Glutamatergic neuron (in vitro differentiated cells): ENCODE results near the gene APP. TPM values are rescaled to one million over a fixed set of nuclear protein-coding genes. Genes with fewer than 3 reads are reported as not detected.
"Not testable (repeated sequence)": the region's sequence is repeated elsewhere in the genome, so short reads cannot be mapped to it uniquely, and the experiment has no call there.

ENCODE experiments used
- DNase-seq: peaks from one replicate; pipeline ENCODE4 v3.0.0; 2022
- H3K27ac Mint-ChIP-seq: one replicate; pipeline ENCODE4 v1.8.0; 2020; ENCODE audit warnings: mild to moderate bottlenecking, mixed read lengths, inconsistent platforms; ENCODE audit not compliant: unreplicated experiment
- H3K27me3 Mint-ChIP-seq: one replicate; pipeline ENCODE4 v1.8.0; 2020; ENCODE audit warnings: mild to moderate bottlenecking, moderate library complexity, mixed read lengths, inconsistent platforms; ENCODE audit not compliant: unreplicated experiment
- H3K36me3 Mint-ChIP-seq: one replicate; pipeline ENCODE4 v1.8.0; 2020; ENCODE audit warnings: mild to moderate bottlenecking, mixed read lengths, inconsistent platforms; ENCODE audit not compliant: unreplicated experiment
- H3K4me1 Mint-ChIP-seq: one replicate; pipeline ENCODE4 v1.8.0; 2020; ENCODE audit warnings: mild to moderate bottlenecking, low read depth, mixed read lengths, inconsistent platforms; ENCODE audit not compliant: unreplicated experiment
- H3K4me3 Mint-ChIP-seq: one replicate; pipeline ENCODE4 v1.8.0; 2020; ENCODE audit warnings: mild to moderate bottlenecking, mixed read lengths, inconsistent platforms; ENCODE audit not compliant: unreplicated experiment
- H3K9me3 Mint-ChIP-seq: one replicate; pipeline ENCODE4 v1.8.0; 2020; ENCODE audit warnings: mild to moderate bottlenecking, moderate library complexity, mixed read lengths, inconsistent platforms; ENCODE audit not compliant: unreplicated experiment
- total RNA-seq: library from RNA; stranded (reverse); fragmentation: NEBNext Ultra II Directional; extraction: Animal tissue kit (Norgen Biotek cat#: 25700); gene quantifications from one replicate; pipeline ENCODE4 v1.2.1, GENCODE V29; 2021; ENCODE audit not compliant: unreplicated experiment
- TF ChIP-seq, protein P1 (sequence below): fragments of 200-600 bp; sonication (generic); IDR thresholded peaks from one replicate; pipeline ENCODE4 v1.5.0; 2021; ENCODE audit not compliant: partially characterized antibody, unreplicated experiment

Gene APP
- total RNA-seq, 1 donor from 2014 or later = 735 TPM

DNA sequence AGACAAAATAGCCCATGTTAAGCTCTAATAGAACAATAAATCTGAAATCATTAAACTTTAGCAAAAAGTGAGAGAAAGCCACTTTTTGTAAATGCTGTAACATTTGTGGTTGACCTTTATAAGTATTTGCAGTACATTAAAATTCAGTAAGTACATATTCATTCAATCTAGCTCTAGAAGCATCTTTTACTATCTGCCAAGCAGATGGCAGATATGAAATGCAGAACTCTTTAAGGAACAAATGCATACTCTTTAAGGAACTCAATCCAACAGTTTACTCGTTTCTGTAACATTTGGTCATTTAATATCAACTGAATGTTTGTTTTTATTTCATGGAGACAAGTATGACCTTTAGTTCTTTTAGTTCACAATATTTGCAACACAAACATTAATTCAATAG, 150.1 kb downstream of the APP start:
- DNase-seq = no peak
- TF ChIP-seq, protein P1, sequence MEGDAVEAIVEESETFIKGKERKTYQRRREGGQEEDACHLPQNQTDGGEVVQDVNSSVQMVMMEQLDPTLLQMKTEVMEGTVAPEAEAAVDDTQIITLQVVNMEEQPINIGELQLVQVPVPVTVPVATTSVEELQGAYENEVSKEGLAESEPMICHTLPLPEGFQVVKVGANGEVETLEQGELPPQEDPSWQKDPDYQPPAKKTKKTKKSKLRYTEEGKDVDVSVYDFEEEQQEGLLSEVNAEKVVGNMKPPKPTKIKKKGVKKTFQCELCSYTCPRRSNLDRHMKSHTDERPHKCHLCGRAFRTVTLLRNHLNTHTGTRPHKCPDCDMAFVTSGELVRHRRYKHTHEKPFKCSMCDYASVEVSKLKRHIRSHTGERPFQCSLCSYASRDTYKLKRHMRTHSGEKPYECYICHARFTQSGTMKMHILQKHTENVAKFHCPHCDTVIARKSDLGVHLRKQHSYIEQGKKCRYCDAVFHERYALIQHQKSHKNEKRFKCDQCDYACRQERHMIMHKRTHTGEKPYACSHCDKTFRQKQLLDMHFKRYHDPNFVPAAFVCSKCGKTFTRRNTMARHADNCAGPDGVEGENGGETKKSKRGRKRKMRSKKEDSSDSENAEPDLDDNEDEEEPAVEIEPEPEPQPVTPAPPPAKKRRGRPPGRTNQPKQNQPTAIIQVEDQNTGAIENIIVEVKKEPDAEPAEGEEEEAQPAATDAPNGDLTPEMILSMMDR = no peak
- no peaks in the 10 kb centered on the region for H3K36me3 Mint-ChIP-seq
- H3K9me3 Mint-ChIP-seq = peaks cover 10% of the 10 kb centered on the region
- H3K27ac Mint-ChIP-seq = no peak overlapping the region
- peaks cover 3% of the 10 kb centered on the region for H3K4me1 Mint-ChIP-seq
- peaks cover 6% of the 10 kb centered on the region for H3K27me3 Mint-ChIP-seq
- no peak overlapping the region for H3K4me3 Mint-ChIP-seq

DNA sequence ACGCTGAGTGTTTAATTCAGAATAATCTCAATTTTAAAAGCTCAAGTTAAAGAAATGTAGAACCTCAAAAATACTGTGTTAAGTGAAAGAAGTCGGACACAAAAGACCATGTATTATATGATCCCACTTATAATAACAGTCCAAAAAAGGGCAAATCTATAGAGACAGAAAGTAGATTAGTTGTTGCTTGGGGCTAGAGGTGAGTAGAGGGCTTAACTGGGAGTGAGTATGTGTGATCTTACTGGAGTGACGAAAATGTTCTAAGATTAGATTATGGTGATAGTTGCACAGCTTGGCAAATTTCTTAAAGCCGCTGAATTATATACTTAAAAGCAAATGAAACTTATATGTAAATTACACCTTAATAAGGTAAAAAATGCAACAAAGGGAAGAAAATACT, 150.5 kb downstream of the APP start:
- peaks cover 10% of the 10 kb centered on the region for H3K9me3 Mint-ChIP-seq
- H3K4me3 Mint-ChIP-seq = no peak overlapping the region
- peaks cover 3% of the 10 kb centered on the region for H3K4me1 Mint-ChIP-seq
- no peak for DNase-seq
- H3K27me3 Mint-ChIP-seq = peaks cover 6% of the 10 kb centered on the region
- no peak overlapping the region for H3K27ac Mint-ChIP-seq
- TF ChIP-seq, protein P1 = no peak
- H3K36me3 Mint-ChIP-seq = no peaks in the 10 kb centered on the region

DNA sequence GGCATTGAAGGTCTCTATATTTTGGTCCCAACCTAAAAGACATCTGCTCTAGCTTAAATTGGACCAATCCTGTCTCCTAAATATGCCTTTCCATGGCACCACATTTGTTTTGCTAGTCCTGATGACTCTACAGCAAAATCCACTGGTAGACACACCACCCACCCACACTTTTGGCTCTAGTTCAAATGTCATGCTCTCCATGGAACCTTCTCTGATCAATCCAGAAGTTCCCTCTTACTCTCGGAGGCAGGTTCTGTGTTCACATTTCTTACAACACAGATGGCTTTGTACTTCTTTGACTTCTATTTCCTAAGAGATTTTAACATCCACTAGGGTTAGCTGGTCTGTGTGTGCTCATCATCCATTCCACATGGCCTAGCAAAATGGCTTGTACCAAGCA, 151.3 kb downstream of the APP start:
- Mint-ChIP-seq H3K4me3 (no peak overlapping the region), H3K4me1 (peaks cover 7% of the 10 kb centered on the region), H3K27me3 (peaks cover 6% of the 10 kb centered on the region), H3K27ac (no peak overlapping the region), H3K36me3 (no peaks in the 10 kb centered on the region), H3K9me3 (peaks cover 10% of the 10 kb centered on the region)
- TF ChIP-seq, protein P1 = no peak
- no peak for DNase-seq

DNA sequence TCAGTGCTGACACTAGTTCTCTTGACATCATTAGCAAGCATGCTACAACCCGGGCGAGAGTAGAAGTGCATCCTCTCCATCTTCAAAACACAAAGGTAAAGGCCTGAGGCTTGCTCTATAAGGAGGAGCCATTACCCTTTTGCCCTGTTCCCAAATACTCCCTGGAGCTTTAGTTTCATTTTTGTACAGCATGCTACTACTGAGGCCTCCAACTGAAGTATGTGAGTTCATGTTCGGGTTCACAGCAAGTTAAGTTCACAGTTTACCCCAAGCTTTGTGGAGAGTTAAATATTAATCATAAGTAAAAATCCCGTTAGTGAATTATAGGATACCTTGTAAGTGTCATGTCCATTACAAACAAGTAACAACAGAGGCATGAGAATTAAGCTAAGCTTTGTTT, 156.6 kb downstream of the APP start:
- DNase-seq = no peak
- no peak overlapping the region for H3K27ac Mint-ChIP-seq
- peaks cover 1% of the 10 kb centered on the region for H3K27me3 Mint-ChIP-seq
- no peaks in the 10 kb centered on the region for H3K36me3 Mint-ChIP-seq
- no peak overlapping the region for H3K4me3 Mint-ChIP-seq
- peaks cover 20% of the 10 kb centered on the region for H3K4me1 Mint-ChIP-seq
- peaks cover 9% of the 10 kb centered on the region for H3K9me3 Mint-ChIP-seq
- TF ChIP-seq, protein P1 = no peak

DNA sequence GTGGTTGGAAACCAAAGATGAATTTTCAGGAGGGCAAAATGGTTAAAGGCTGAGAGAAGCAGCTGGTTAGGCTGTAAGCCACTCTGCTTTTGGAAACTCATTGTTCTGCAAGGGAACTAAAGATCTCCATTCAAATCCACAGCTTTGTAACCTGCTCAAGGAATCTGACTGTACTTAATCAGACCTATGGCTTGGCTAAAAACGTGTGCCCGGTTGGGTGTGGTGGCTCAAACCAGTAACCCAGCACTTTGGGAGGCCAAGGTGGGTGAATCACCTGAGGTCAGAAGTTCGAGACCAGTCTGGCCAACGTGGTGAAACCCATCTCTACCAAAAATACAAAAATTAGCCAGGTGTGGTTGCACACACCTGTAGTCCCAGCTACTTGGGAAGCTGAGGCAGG, 158.1 kb downstream of the APP start:
- not testable (repeated sequence) for H3K4me3 Mint-ChIP-seq, H3K9me3 Mint-ChIP-seq, DNase-seq, H3K36me3 Mint-ChIP-seq, H3K27me3 Mint-ChIP-seq, H3K27ac Mint-ChIP-seq
- peaks cover 30% of the 10 kb centered on the region for H3K4me1 Mint-ChIP-seq
